SK-N-SH treated with all-trans-retinoic acid at 6 μM for 48 hours (cell line): Measurements from ENCODE around the gene PWWP2A.

Experiments
- ATAC-seq: fragments of 200-7000 bp; cut with Tn5 transposase; 3 replicates; pipeline ENCODE4 v1.9.1; 2020; ENCODE audit warnings: mild to moderate bottlenecking, moderate library complexity
- ARNTL ChIP-seq: fragments of 450-650 bp; formaldehyde crosslinking; IDR thresholded peaks from 2 replicates; pipeline ENCODE4 v1.5.0; 2020; ENCODE audit warnings: low read depth, mild to moderate bottlenecking, moderate library complexity, borderline replicate concordance
- BACH2 ChIP-seq: fragments of 250-450 bp; sonication (Bioruptor Pico); IDR thresholded peaks from 2 replicates; pipeline ENCODE4 v1.9.0; 2021; ENCODE audit warnings: mild to moderate bottlenecking, borderline replicate concordance
- CREB5 ChIP-seq: fragments of 250-450 bp; sonication (Bioruptor Pico); IDR thresholded peaks from 2 replicates; pipeline ENCODE4 v1.5.1; 2020; ENCODE audit warnings: low read depth, mild to moderate bottlenecking, moderate library complexity
- CSRNP3 ChIP-seq: fragments of 250-450 bp; sonication (Bioruptor Pico); IDR thresholded peaks from 2 replicates; pipeline ENCODE4 v1.5.1; 2021; ENCODE audit warnings: mild to moderate bottlenecking, moderate library complexity
- ESRRG ChIP-seq: fragments of 250-450 bp; sonication (Bioruptor Pico); IDR thresholded peaks from 2 replicates; pipeline ENCODE4 v1.6.1; 2021; ENCODE audit warnings: mild to moderate bottlenecking
- GLIS3 ChIP-seq: fragments of 250-450 bp; sonication (Bioruptor Pico); IDR thresholded peaks from 2 replicates; pipeline ENCODE4 v1.5.0; 2020; ENCODE audit warnings: mild to moderate bottlenecking, moderate library complexity
- ISL1 ChIP-seq: fragments of 250-450 bp; sonication (Bioruptor Pico); IDR thresholded peaks from 2 replicates; pipeline ENCODE4 v2.1.2; 2022; ENCODE audit warnings: mild to moderate bottlenecking, moderate library complexity
- OSR1 ChIP-seq: fragments of 250-450 bp; sonication (Bioruptor Pico); IDR thresholded peaks from 2 replicates; pipeline ENCODE4 v1.8.0; 2022; ENCODE audit warnings: moderate library complexity, mild to moderate bottlenecking, inconsistent platforms
- PATZ1 ChIP-seq: fragments of 250-450 bp; sonication (Bioruptor Pico); IDR thresholded peaks from 2 replicates; pipeline ENCODE4 v1.8.0; 2020; ENCODE audit warnings: mild to moderate bottlenecking, moderate library complexity, borderline replicate concordance
- POU6F1 ChIP-seq: fragments of 250-450 bp; sonication (Bioruptor Pico); IDR thresholded peaks from 2 replicates; pipeline ENCODE4 v1.8.0; 2021; ENCODE audit warnings: low read depth, mild to moderate bottlenecking, moderate library complexity, borderline replicate concordance
- PPARA ChIP-seq: fragments of 250-450 bp; sonication (Bioruptor Pico); IDR thresholded peaks from 2 replicates; pipeline ENCODE4 v1.5.0; 2020; ENCODE audit warnings: mild to moderate bottlenecking, borderline replicate concordance
- SNAI2 ChIP-seq: fragments of 250-450 bp; sonication (Bioruptor Pico); IDR thresholded peaks from 2 replicates; pipeline ENCODE4 v1.5.0; 2020; ENCODE audit warnings: mild to moderate bottlenecking, moderate library complexity
- TCF4 ChIP-seq: fragments of 250-450 bp; sonication (Bioruptor Pico); IDR thresholded peaks from 2 replicates; pipeline ENCODE4 v1.8.0; 2021; ENCODE audit warnings: mild to moderate bottlenecking, moderate library complexity, borderline replicate concordance
- TOX ChIP-seq: fragments of 250-450 bp; sonication (Bioruptor Pico); IDR thresholded peaks from 2 replicates; pipeline ENCODE4 v1.8.0; 2021; ENCODE audit warnings: mild to moderate bottlenecking, moderate library complexity, borderline replicate concordance
- ZC3H10 ChIP-seq: fragments of 250-450 bp; sonication (Bioruptor Pico); IDR thresholded peaks from 2 replicates; pipeline ENCODE4 v1.5.1; 2021; ENCODE audit warnings: mild to moderate bottlenecking, moderate library complexity
- ZFP3 ChIP-seq: fragments of 250-450 bp; sonication (Bioruptor Pico); IDR thresholded peaks from 2 replicates; pipeline ENCODE4 v1.5.0; 2020; ENCODE audit warnings: mild to moderate bottlenecking, moderate library complexity
- ZNF70 ChIP-seq: fragments of 450-650 bp; formaldehyde crosslinking; IDR thresholded peaks from 2 replicates; pipeline ENCODE4 v1.5.0; 2020; ENCODE audit warnings: mild to moderate bottlenecking, moderate library complexity

The PWWP2A gene

GRCh38 chr5:160079753-160080152 is 39.5 kb downstream of the PWWP2A start:
- no peak for ATAC-seq
- TF ChIP-seq BACH2 (CRISPR knock-in tag): no peak

GRCh38 chr5:160076997-160077396 is 42.3 kb downstream of the PWWP2A start:
- no peak for TF ChIP-seq ZNF70 (CRISPR knock-in tag)
- no peak for TF ChIP-seq ZC3H10 (CRISPR knock-in tag)
- no peak for TF ChIP-seq GLIS3 (CRISPR knock-in tag)
- no peak for TF ChIP-seq BACH2 (CRISPR knock-in tag)
- no peak for TF ChIP-seq ISL1 (CRISPR knock-in tag)
- TF ChIP-seq ZFP3 (CRISPR knock-in tag): no peak
- TF ChIP-seq PATZ1 (CRISPR knock-in tag): no peak
- no peak for TF ChIP-seq CREB5 (CRISPR knock-in tag)
- TF ChIP-seq, all 23 proteins: peak for 0
- no peak for ATAC-seq

- no peak for ATAC-seq
- TF ChIP-seq PPARA: no peak
- TF ChIP-seq CSRNP3 (CRISPR knock-in tag): no peak
- no peak for TF ChIP-seq POU6F1 (CRISPR knock-in tag)
- TF ChIP-seq SNAI2 (CRISPR knock-in tag): no peak
- no peak for TF ChIP-seq CREB5 (CRISPR knock-in tag)
- no peak for TF ChIP-seq ESRRG (CRISPR knock-in tag)
- no peak for TF ChIP-seq ARNTL
- no peak for TF ChIP-seq OSR1 (CRISPR knock-in tag)
- no peak for TF ChIP-seq BACH2 (CRISPR knock-in tag)
- TF ChIP-seq ZFP3 (CRISPR knock-in tag): no peak
- TF ChIP-seq ZNF70 (CRISPR knock-in tag): no peak
- no peak for TF ChIP-seq TOX (CRISPR knock-in tag)
- no peak for TF ChIP-seq PATZ1 (CRISPR knock-in tag)
- no peak for TF ChIP-seq GLIS3 (CRISPR knock-in tag)
- TF ChIP-seq ISL1 (CRISPR knock-in tag): no peak
Observed at GRCh38 chr5:160075073-160075472, 44.2 kb downstream of the PWWP2A start.

- TF ChIP-seq TCF4 (CRISPR knock-in tag): no peak
- TF ChIP-seq OSR1 (CRISPR knock-in tag): no peak
- no peak for TF ChIP-seq CREB5 (CRISPR knock-in tag)
- no peak for ATAC-seq
Observed at GRCh38 chr5:160071916-160072315, 47.3 kb downstream of the PWWP2A start.
